Nephron (organoid): Measurements from ENCODE around the gene OSBP2.

Experiments
- H3K27ac Mint-ChIP-seq, 3 experiments: 2 replicates each; pipeline ENCODE4 v1.8.0; 2020; ENCODE audit warnings: mixed read lengths in 3 of 3, mild to moderate bottlenecking in 2 of 3, moderate library complexity in 1 of 3
- H3K27me3 Mint-ChIP-seq: 2 replicates; pipeline ENCODE4 v1.8.0; 2021; ENCODE audit warnings: low read depth, mild to moderate bottlenecking, moderate library complexity, mixed read lengths
- H3K36me3 Mint-ChIP-seq: 2 replicates; pipeline ENCODE4 v1.8.0; 2020; ENCODE audit warnings: low read depth, mixed read lengths
- H3K4me1 Mint-ChIP-seq: 2 replicates; pipeline ENCODE4 v1.8.0; 2020; ENCODE audit warnings: mixed read lengths
- H3K4me3 Mint-ChIP-seq, 3 experiments: 2 replicates each; pipeline ENCODE4 v1.8.0; 2020; ENCODE audit warnings: mild to moderate bottlenecking in 3 of 3, mixed read lengths in 3 of 3, moderate library complexity in 2 of 3
- H3K9me3 Mint-ChIP-seq: 2 replicates; pipeline ENCODE4 v1.8.0; 2020; ENCODE audit warnings: mixed read lengths
- TF ChIP-seq, protein P1 (sequence below), 3 experiments: fragments of 200-600 bp; sonication (generic); IDR thresholded peaks; one replicate each; pipeline ENCODE4 v1.5.0; 2021; ENCODE audit warnings: antibody characterized with exemption in 3 of 3; ENCODE audit not compliant: unreplicated experiment in 3 of 3

OSBP2 gene

DNA sequence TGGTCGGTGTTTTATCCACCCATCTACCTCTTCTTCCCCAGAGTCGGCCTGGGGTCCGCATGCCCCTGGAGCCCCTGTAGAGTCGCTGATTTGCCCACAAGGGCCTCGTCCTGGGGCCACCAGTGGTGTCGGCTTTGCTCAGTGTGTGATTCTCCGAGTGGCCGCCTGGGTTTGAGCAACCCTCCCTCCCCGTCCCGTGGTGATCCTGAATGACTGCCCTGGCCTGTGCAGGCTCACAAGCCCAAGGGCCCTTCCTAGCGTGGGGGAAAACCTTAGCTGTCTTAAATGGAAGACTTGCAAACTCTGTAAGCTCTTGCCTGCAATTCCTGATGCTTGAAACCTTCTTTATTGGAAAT lies 128.3 kb downstream of the OSBP2 start:
- TF ChIP-seq, protein P1, sequence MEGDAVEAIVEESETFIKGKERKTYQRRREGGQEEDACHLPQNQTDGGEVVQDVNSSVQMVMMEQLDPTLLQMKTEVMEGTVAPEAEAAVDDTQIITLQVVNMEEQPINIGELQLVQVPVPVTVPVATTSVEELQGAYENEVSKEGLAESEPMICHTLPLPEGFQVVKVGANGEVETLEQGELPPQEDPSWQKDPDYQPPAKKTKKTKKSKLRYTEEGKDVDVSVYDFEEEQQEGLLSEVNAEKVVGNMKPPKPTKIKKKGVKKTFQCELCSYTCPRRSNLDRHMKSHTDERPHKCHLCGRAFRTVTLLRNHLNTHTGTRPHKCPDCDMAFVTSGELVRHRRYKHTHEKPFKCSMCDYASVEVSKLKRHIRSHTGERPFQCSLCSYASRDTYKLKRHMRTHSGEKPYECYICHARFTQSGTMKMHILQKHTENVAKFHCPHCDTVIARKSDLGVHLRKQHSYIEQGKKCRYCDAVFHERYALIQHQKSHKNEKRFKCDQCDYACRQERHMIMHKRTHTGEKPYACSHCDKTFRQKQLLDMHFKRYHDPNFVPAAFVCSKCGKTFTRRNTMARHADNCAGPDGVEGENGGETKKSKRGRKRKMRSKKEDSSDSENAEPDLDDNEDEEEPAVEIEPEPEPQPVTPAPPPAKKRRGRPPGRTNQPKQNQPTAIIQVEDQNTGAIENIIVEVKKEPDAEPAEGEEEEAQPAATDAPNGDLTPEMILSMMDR (IDR thresholded peaks at IDR 0.05; ENCODE audit: unreplicated experiment in 3 of 3), result no peak
- H3K36me3 Mint-ChIP-seq, result no peaks in the 10 kb centered on the region
- peaks cover 87% of the 10 kb centered on the region for H3K27me3 Mint-ChIP-seq
- H3K9me3 Mint-ChIP-seq, result no peaks in the 10 kb centered on the region
- H3K4me3 Mint-ChIP-seq, result peak overlapping the region; percentile 59 to 69 (median 64)
- peaks cover 5% of the 10 kb centered on the region for H3K4me1 Mint-ChIP-seq
- H3K27ac Mint-ChIP-seq, result no peak overlapping the region

DNA sequence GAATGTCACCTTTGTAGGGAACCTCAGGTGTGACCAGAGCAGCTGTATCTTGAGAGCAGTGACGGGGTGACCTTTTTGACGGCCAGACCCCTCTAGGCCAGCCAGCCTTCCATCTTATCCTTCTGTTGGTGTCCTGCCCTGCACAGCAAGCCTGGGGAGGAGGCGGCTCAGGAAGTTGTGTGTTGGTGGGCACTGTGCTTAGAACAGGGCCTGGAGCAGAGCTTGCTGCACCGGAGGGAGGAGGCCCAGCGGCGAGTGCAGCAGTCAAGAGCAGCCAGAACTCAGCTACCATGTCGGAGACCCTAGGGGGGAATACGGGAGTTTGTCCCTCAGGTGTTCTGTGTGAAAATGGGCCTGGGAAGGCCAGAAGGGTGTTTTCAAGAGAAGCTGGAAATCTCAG lies 129.4 kb downstream of the OSBP2 start:
- peaks cover 81% of the 10 kb centered on the region for H3K27me3 Mint-ChIP-seq
- H3K9me3 Mint-ChIP-seq, result no peaks in the 10 kb centered on the region
- TF ChIP-seq, protein P1 (IDR thresholded peaks at IDR 0.05; ENCODE audit: unreplicated experiment in 3 of 3), result no peak

DNA sequence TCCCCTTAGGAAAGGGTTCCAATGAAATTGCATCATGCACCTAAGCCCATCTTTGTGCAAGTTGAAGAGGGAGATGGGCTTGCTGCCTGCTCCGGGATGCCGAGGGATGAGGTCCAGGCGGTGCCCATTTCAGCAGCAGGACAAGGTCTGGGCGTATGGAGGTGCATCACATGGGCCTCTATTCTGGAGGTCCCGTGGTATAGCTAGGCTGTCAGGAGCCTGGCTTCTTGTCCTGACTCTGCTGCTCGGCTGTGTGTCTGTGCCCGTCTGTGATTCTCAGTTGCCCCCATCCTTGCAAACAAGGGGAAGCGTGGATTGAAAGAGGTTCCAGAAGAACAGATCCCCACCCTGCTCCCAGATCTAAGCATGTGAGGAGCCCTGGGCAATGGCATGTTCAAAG lies 130.0 kb downstream of the OSBP2 start:
- Mint-ChIP-seq H3K4me3 (no peak overlapping the region), H3K4me1 (peaks cover 5% of the 10 kb centered on the region), H3K27ac (no peak overlapping the region), H3K9me3 (no peaks in the 10 kb centered on the region), H3K36me3 (no peaks in the 10 kb centered on the region), H3K27me3 (peaks cover 76% of the 10 kb centered on the region)
- TF ChIP-seq, protein P1 (IDR thresholded peaks at IDR 0.05; ENCODE audit: unreplicated experiment in 3 of 3), result no peak

More for the DNA sequence above, 129.4 kb downstream of the OSBP2 start:
- Mint-ChIP-seq H3K27ac (no peak overlapping the region), H3K4me1 (peaks cover 5% of the 10 kb centered on the region), H3K36me3 (no peaks in the 10 kb centered on the region), H3K4me3 (no peak overlapping the region)

DNA sequence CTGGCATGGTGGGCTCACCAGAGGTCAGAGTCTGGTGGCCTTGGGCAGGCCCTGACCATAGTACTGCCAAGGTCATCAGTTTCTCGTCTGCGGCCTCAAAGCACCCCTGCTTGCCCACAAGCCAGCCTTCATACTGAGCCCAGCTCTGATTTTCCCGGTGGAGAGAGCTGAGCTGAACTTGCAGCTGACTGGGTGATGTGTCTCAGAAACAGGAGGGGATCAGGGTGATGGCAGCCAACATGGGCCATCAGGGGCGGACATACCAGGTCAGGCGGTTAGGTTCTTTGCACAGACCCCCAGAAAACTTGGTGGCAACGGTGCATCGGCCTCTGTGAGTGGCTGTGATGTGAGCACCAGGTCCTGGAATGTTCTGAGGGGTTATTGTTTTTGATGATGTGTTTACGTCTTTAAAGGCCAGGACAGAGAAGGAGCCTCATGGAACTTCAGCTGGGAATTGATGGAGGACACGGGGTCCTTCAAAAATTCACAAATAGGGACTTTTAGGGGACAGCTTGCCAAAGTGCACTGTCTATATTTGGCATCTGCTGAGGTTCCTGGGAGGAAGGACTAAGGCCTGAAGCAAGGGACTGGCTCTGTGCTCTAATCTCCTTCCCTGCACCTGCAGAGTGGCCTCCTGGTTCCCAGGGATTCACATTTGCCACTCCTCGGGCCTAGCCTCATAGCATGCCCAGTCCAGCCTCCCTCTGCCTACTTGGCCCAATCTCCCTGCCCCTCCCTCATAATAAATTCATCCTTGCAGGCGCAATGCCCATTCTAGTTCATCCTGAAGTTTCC lies 131.2 kb downstream of the OSBP2 start:
- Mint-ChIP-seq H3K4me1 (peaks cover 5% of the 10 kb centered on the region), H3K27me3 (peaks cover 72% of the 10 kb centered on the region), H3K27ac (no peak overlapping the region), H3K4me3 (no peak overlapping the region), H3K36me3 (no peaks in the 10 kb centered on the region), H3K9me3 (no peaks in the 10 kb centered on the region)
- TF ChIP-seq, protein P1 (IDR thresholded peaks at IDR 0.05; ENCODE audit: unreplicated experiment in 3 of 3), result no peak

DNA sequence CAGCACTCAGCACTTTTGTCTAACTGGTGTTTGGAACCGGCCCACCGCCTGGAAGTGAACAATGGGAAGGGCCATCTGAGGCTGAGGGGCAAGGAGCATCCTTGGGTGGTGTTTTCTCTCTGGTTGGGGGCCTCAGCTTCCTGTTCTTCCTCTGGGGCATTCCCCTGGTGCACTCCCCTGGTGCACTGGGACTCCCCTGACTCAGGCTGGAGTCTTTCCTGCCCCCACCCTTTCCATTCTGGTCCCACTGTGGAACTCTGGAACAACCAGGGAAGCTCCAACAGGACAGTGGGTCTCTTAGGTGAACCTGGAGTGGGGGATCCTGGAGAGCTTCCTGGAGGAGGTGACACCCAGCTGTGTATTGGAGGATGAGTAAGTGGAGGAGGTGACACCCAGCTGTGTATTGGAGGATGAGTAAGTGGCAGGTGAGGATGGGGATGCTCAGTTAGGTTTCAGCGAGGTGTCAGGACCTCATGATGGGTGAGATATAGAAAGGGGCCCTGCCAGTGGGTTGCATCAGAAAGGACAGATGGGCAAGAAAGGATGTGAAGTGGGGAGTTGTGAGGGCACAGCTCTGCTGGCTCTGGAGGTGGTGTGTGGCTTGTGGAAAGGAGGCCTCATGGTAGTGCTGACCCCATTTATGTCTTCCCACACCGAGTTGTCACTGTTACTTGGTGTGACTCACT lies 132.1 kb downstream of the OSBP2 start:
- peaks cover 5% of the 10 kb centered on the region for H3K4me1 Mint-ChIP-seq

More for the DNA sequence above, 132.1 kb downstream of the OSBP2 start:
- TF ChIP-seq, protein P1 (IDR thresholded peaks at IDR 0.05; ENCODE audit: unreplicated experiment in 3 of 3), result no peak
- no peaks in the 10 kb centered on the region for H3K9me3 Mint-ChIP-seq
- H3K36me3 Mint-ChIP-seq, result no peaks in the 10 kb centered on the region
- no peak overlapping the region for H3K27ac Mint-ChIP-seq
- peaks cover 67% of the 10 kb centered on the region for H3K27me3 Mint-ChIP-seq
- H3K4me3 Mint-ChIP-seq, result no peak overlapping the region
